SK-N-SH (cell line): ENCODE data around the gene ADAM33. TPM values are rescaled to one million over a fixed set of nuclear protein-coding genes. Genes with fewer than 3 reads are reported as not detected.

Source experiments
- CTCF ChIA-PET: fragments of 300-600, 350-600 bp; formaldehyde crosslinking; extraction: SDS; loops from one replicate; lab custom pipeline; 2021; lab: Yijun Ruan, JAX
- POLR2A ChIA-PET: fragments of 350-600 bp; sonication (Branson Sonifier 250); formaldehyde crosslinking; extraction: SDS; loops from one replicate; lab custom pipeline; 2020; ENCODE audit warnings: antibody characterized with exemption, inconsistent platforms; lab: Yijun Ruan, JAX
- DNase-seq: peaks from one replicate; pipeline ENCODE4 v3.0.0; 2012
- H2AFZ ChIP-seq: fragments of 200-600 bp; sonication (generic); 2 replicates; pipeline ENCODE4 v1.8.1; 2016; ENCODE audit warnings: antibody characterized with exemption, mild to moderate bottlenecking, low read depth
- H3F3A ChIP-seq: fragments of 200-600 bp; sonication (generic); replicated peaks from 2 replicates; pipeline ENCODE3; 2016; ENCODE audit warnings: antibody characterized with exemption, mild to moderate bottlenecking; ENCODE audit not compliant: insufficient read depth
- H3K27ac ChIP-seq, 2 experiments: fragments of 200-500 bp in 1 of 2; fragments of 200-600 bp in 1 of 2; sonication (Bioruptor generic) in 1 of 2; sonication (generic), shearing (Covaris generic) in 1 of 2; 2 replicates each; pipeline versions ENCODE4 v1.5.1 to v1.6.1; 2014 to 2016; ENCODE audit warnings: low read depth in 2 of 2, inconsistent platforms in 1 of 2, low read length in 1 of 2, mild to moderate bottlenecking in 1 of 2, mixed read lengths in 1 of 2
- H3K27me3 ChIP-seq: fragments of 200-600 bp; sonication (generic), shearing (Covaris generic); 2 replicates; pipeline ENCODE4 v1.6.1; 2016; ENCODE audit warnings: mixed run types; ENCODE audit not compliant: insufficient read depth
- H3K36me3 ChIP-seq, 2 experiments: fragments of 200-500 bp in 1 of 2; fragments of 200-600 bp in 1 of 2; sonication (Bioruptor generic) in 1 of 2; sonication (generic) in 1 of 2; replicated peaks in 1 of 2; 2 replicates each; pipeline versions ENCODE3 to v1.5.1; 2014 to 2016; ENCODE audit warnings: low read length in 1 of 2, mild to moderate bottlenecking in 1 of 2; ENCODE audit not compliant: insufficient read depth in 2 of 2, control insufficient read depth in 1 of 2
- H3K4me1 ChIP-seq, 2 experiments: fragments of 200-500 bp in 1 of 2; fragments of 200-600 bp in 1 of 2; sonication (Bioruptor generic) in 1 of 2; sonication (generic), shearing (Covaris generic) in 1 of 2; 2 replicates each; pipeline versions ENCODE4 v1.5.1 to v1.6.1; 2014 to 2016; ENCODE audit warnings: low read depth in 1 of 2, low read length in 1 of 2, mixed run types in 1 of 2; ENCODE audit not compliant: insufficient read depth in 2 of 2, control insufficient read depth in 1 of 2
- H3K4me2 ChIP-seq: fragments of 200-600 bp; sonication (generic), shearing (Covaris generic); 2 replicates; pipeline ENCODE4 v1.6.1; 2017; ENCODE audit warnings: mixed run types
- H3K4me3 ChIP-seq, 2 experiments: fragments of 200-500 bp in 1 of 2; fragments of 200-600 bp in 1 of 2; sonication (Bioruptor generic) in 1 of 2; sonication (generic), shearing (Covaris generic) in 1 of 2; 2 replicates each; pipeline versions ENCODE4 v1.5.1 to v1.8.1; 2014 to 2016; ENCODE audit warnings: low read depth in 2 of 2, inconsistent platforms in 1 of 2, low read length in 1 of 2, mild to moderate bottlenecking in 1 of 2, mixed read lengths in 1 of 2, moderate library complexity in 1 of 2
- H3K79me2 ChIP-seq: fragments of 200-600 bp; sonication (generic); 2 replicates; pipeline ENCODE4 v1.8.1; 2017; ENCODE audit warnings: mild to moderate bottlenecking; ENCODE audit not compliant: insufficient read depth
- H3K9ac ChIP-seq: fragments of 200-600 bp; sonication (generic); 2 replicates; pipeline ENCODE4 v1.6.1; 2017; ENCODE audit warnings: mixed run types
- H3K9me2 ChIP-seq: fragments of 200-600 bp; sonication (generic); 2 replicates; pipeline ENCODE4 v1.6.1; 2017; ENCODE audit warnings: mixed run types
- H3K9me3 ChIP-seq: fragments of 200-600 bp; sonication (generic); 2 replicates; pipeline ENCODE4 v1.6.1; 2017; ENCODE audit warnings: mixed run types, mild to moderate bottlenecking, moderate library complexity
- H4K20me1 ChIP-seq: fragments of 200-600 bp; sonication (generic); 2 replicates; pipeline ENCODE4 v1.6.1; 2017; ENCODE audit warnings: mild to moderate bottlenecking, mixed run types; ENCODE audit not compliant: insufficient read depth
- CTCF ChIP-seq: fragments of 200-600 bp; sonication (generic); IDR thresholded peaks from 2 replicates; pipeline ENCODE4 v1.6.1; 2017; ENCODE audit warnings: antibody characterized with exemption, mild to moderate bottlenecking, moderate library complexity
- EZH2phosphoT487 ChIP-seq: fragments of 200-600 bp; sonication (generic); IDR thresholded peaks from 2 replicates; pipeline ENCODE4 v1.6.1; 2017; ENCODE audit warnings: low read depth, mixed run types, mild to moderate bottlenecking, antibody characterized with exemption, moderate library complexity, borderline replicate concordance
- FOSL2 ChIP-seq: IDR thresholded peaks from 2 replicates; pipeline ENCODE4 v1.4.0; 2012; ENCODE audit warnings: low read depth, mild to moderate bottlenecking, moderate library complexity, borderline replicate concordance
- FOXJ3 ChIP-seq: sonication (generic); formaldehyde crosslinking; IDR thresholded peaks from 2 replicates; pipeline ENCODE4 v1.5.1; 2020; ENCODE audit warnings: mild to moderate bottlenecking, missing genetic modification reagents
- FOXM1 ChIP-seq: IDR thresholded peaks from 2 replicates; pipeline ENCODE4 v1.4.0; 2012; ENCODE audit warnings: low read depth, mild to moderate bottlenecking
- JUND ChIP-seq: IDR thresholded peaks from 2 replicates; pipeline ENCODE4 v1.4.0; 2012
- MEF2A ChIP-seq: IDR thresholded peaks from 2 replicates; pipeline ENCODE4 v1.4.0; 2012; ENCODE audit warnings: low read depth, borderline replicate concordance
- NRF1 ChIP-seq: IDR thresholded peaks from 2 replicates; pipeline ENCODE4 v1.6.1; 2012; ENCODE audit warnings: low read depth, mild to moderate bottlenecking, low read length
- RAD21 ChIP-seq: IDR thresholded peaks from 2 replicates; pipeline ENCODE4 v1.6.1; 2012; ENCODE audit warnings: mild to moderate bottlenecking, low read length
- SMC3 ChIP-seq: IDR thresholded peaks from 2 replicates; pipeline ENCODE4 v1.6.1; 2012; ENCODE audit warnings: low read depth, low read length, improper control_type of control experiment
- TAF1 ChIP-seq: IDR thresholded peaks from 2 replicates; pipeline ENCODE4 v1.6.1; 2012; ENCODE audit warnings: low read depth, mild to moderate bottlenecking, low read length, moderate library complexity, borderline replicate concordance
- TCF12 ChIP-seq: IDR thresholded peaks from 2 replicates; pipeline ENCODE4 v1.4.0; 2012
- YY1 ChIP-seq: IDR thresholded peaks from 2 replicates; pipeline ENCODE4 v1.4.0; 2012; ENCODE audit warnings: low read depth, mild to moderate bottlenecking
- WGBS: methylation state at CpG from one replicate; pipeline ENCODE4 v1.1.6; 2017; ENCODE audit warnings: low lambda C conversion rate; 5-methylcytosine and 5-hydroxymethylcytosine counted together
- polyA plus RNA-seq, 3 experiments: library from polyadenylated mRNA; depleted of rRNA; stranded (reverse); fragments of >200 nt; gene quantifications; 2 replicates each; pipeline ENCODE4 v1.2.3, GENCODE V29; 2012
- TF ChIP-seq, protein P1 (sequence below): IDR thresholded peaks from 2 replicates; pipeline ENCODE4 v1.4.0; 2012; ENCODE audit warnings: low read depth, borderline replicate concordance
- TF ChIP-seq, protein P2 (sequence below): fragments of 150-350 bp; IDR thresholded peaks from 2 replicates; pipeline ENCODE4 v1.6.1; 2016; ENCODE audit warnings: mild to moderate bottlenecking, low read depth, low read length
- TF ChIP-seq, protein P3 (sequence below): fragments of 150-350 bp; IDR thresholded peaks from 2 replicates; pipeline ENCODE4 v1.6.1; 2017; ENCODE audit warnings: antibody characterized with exemption, low read length, low read depth, borderline replicate concordance

Gene ADAM33
- polyA plus RNA-seq, 1 of the 3 experiments (the other 2 are of a cell fraction) = 4.8 TPM

DNA sequence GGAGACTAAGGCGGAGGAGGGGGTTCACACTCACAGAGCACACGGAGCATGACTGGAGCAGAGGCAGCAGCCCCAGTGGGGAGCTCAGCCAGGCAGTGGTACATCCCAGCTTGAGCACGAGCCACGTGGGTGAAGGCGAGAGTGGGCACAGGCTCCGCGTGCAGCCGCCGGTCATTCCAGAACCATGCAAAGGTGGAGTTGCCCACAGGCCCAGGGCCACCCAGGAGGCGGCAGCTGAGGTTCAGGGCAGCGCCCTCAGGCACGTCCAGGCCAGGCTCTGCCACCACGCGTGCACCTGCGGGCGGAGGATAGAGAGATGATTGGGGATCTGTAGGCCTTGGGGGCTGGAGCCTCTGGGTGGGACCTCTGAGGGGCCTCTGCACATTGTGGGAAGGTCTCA, 9.5 kb upstream of the ADAM33 start:
- WGBS = 36% methylated on average over 1 of the region's 16 CpGs
- Histone ChIP-seq H3K4me3 (no peak overlapping the region), H3K4me2 (no peak overlapping the region), H3K79me2 (no peaks in the 10 kb centered on the region), H3K9me3 (no peaks in the 10 kb centered on the region)
- POLR2A ChIA-PET = no interaction called here
- TF ChIP-seq NRF1 (no peak), TCF12 (no peak), TAF1 (no peak), FOXM1 (no peak), FOXJ3 (CRISPR knock-in tag) (no peak), CTCF (no peak), MEF2A (no peak), SMC3 (no peak), FOSL2 (no peak), YY1 (no peak), JUND (no peak), EZH2phosphoT487 (no peak), RAD21 (no peak)
- TF ChIP-seq, protein P1, sequence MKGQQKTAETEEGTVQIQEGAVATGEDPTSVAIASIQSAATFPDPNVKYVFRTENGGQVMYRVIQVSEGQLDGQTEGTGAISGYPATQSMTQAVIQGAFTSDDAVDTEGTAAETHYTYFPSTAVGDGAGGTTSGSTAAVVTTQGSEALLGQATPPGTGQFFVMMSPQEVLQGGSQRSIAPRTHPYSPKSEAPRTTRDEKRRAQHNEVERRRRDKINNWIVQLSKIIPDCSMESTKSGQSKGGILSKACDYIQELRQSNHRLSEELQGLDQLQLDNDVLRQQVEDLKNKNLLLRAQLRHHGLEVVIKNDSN = no peak
- TF ChIP-seq, protein P2, sequence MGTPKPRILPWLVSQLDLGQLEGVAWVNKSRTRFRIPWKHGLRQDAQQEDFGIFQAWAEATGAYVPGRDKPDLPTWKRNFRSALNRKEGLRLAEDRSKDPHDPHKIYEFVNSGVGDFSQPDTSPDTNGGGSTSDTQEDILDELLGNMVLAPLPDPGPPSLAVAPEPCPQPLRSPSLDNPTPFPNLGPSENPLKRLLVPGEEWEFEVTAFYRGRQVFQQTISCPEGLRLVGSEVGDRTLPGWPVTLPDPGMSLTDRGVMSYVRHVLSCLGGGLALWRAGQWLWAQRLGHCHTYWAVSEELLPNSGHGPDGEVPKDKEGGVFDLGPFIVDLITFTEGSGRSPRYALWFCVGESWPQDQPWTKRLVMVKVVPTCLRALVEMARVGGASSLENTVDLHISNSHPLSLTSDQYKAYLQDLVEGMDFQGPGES = no peak
- TF ChIP-seq, protein P3, sequence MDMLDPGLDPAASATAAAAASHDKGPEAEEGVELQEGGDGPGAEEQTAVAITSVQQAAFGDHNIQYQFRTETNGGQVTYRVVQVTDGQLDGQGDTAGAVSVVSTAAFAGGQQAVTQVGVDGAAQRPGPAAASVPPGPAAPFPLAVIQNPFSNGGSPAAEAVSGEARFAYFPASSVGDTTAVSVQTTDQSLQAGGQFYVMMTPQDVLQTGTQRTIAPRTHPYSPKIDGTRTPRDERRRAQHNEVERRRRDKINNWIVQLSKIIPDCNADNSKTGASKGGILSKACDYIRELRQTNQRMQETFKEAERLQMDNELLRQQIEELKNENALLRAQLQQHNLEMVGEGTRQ = no peak
- TF ChIP-seq, all 33 proteins: peak for 0
- Histone ChIP-seq H3K9ac (no peak overlapping the region), H3K9me2 (no peaks in the 10 kb centered on the region), H3K27me3 (no peaks in the 10 kb centered on the region), H3K4me1 (no peaks in the 10 kb centered on the region), H4K20me1 (no peaks in the 10 kb centered on the region), H3K36me3 (no peaks in the 10 kb centered on the region), H2AFZ (no peak overlapping the region), H3K27ac (no peak overlapping the region), H3F3A (no peaks in the 10 kb centered on the region)
- no peak for DNase-seq
- CTCF ChIA-PET = interaction anchor here (2.2 to 6.1 kb wide), 3 partner anchors 15 to 78 kb away, joined by 8 to 42 read pairs (median 12); no protein-coding TSS in a partner anchor
